ENCODE data around the gene GNAL.

The GNAL gene

GRCh38 chr18:11840493-11840892 lies 151.4 kb downstream of the GNAL start:
- TF ChIP-seq, protein P1, sequence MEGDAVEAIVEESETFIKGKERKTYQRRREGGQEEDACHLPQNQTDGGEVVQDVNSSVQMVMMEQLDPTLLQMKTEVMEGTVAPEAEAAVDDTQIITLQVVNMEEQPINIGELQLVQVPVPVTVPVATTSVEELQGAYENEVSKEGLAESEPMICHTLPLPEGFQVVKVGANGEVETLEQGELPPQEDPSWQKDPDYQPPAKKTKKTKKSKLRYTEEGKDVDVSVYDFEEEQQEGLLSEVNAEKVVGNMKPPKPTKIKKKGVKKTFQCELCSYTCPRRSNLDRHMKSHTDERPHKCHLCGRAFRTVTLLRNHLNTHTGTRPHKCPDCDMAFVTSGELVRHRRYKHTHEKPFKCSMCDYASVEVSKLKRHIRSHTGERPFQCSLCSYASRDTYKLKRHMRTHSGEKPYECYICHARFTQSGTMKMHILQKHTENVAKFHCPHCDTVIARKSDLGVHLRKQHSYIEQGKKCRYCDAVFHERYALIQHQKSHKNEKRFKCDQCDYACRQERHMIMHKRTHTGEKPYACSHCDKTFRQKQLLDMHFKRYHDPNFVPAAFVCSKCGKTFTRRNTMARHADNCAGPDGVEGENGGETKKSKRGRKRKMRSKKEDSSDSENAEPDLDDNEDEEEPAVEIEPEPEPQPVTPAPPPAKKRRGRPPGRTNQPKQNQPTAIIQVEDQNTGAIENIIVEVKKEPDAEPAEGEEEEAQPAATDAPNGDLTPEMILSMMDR (IDR thresholded peaks at IDR 0.05; ENCODE audit: control insufficient read depth, extremely low read depth, insufficient read depth): no peak
- no peak for DNase-seq (ENCODE audit: low read depth)
- H3K4me3 ChIP-seq (ENCODE audit: low read depth, low read length): no peak overlapping the region

DNA sequence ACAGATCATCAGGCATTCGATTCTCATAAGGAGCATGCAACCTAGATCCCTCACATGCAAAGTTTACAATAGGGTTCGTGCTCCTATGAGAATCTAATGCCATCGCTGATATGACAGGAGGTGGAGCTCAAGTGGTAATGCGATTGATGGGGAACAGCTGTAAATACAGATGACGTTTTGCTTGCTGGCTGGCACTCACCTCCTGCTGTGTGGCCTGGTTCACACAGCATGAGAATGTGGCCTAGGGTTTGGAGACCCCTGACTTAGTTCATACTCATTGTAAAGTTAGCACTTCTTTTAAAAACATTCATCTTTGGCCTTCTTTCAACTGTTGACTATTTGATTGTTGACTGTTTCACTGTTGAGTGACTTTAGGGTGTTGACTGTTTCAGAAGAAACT lies 153.5 kb downstream of the GNAL start:
- TF ChIP-seq, protein P1 (IDR thresholded peaks at IDR 0.05; ENCODE audit: control insufficient read depth, extremely low read depth, insufficient read depth): no peak
- H3K4me3 ChIP-seq (ENCODE audit: low read depth, low read length): no peak overlapping the region
- DNase-seq (ENCODE audit: low read depth): no peak

GRCh38 chr18:11844436-11844835 lies 155.4 kb downstream of the GNAL start:
- DNase-seq (ENCODE audit: low read depth): no peak
- H3K4me3 ChIP-seq (ENCODE audit: low read depth, low read length): no peak overlapping the region
- TF ChIP-seq, protein P1 (IDR thresholded peaks at IDR 0.05; ENCODE audit: control insufficient read depth, extremely low read depth, insufficient read depth): no peak

- TF ChIP-seq, protein P1 (IDR thresholded peaks at IDR 0.05; ENCODE audit: control insufficient read depth, extremely low read depth, insufficient read depth): no peak
- DNase-seq (ENCODE audit: low read depth): no peak
- no peak overlapping the region for H3K4me3 ChIP-seq (ENCODE audit: low read depth, low read length)
These were observed 156.6 kb downstream of the GNAL start for GRCh38 chr18:11845654-11846053.

GRCh38 chr18:11847811-11848210 lies 158.7 kb downstream of the GNAL start:
- no peak overlapping the region for H3K4me3 ChIP-seq (ENCODE audit: low read depth, low read length)
- TF ChIP-seq, protein P1 (IDR thresholded peaks at IDR 0.05; ENCODE audit: control insufficient read depth, extremely low read depth, insufficient read depth): no peak
- DNase-seq (ENCODE audit: low read depth): no peak

DNA sequence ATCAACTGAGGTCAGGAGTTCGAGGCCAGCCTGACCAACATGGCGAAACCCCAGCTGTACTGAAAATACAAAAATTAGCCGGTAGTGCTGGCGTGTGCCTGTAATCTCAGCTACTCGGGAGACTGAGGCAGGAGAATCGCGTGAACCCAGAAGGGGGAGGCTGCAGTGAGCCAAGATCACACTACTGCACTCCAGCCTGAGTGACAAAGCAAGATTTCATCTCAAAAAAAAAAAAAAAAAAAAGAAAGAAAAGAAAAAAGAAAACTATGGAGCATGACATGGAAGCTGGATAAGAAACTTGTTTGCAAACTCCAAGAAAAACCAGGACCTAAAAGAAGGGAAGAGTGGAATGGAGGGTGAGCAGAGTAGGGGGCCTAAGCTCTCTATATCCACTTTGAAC lies 160.2 kb downstream of the GNAL start:
- TF ChIP-seq, protein P1 (IDR thresholded peaks at IDR 0.05; ENCODE audit: control insufficient read depth, extremely low read depth, insufficient read depth): no peak
- DNase-seq (ENCODE audit: low read depth): no peak
- H3K4me3 ChIP-seq (ENCODE audit: low read depth, low read length): no peak overlapping the region

DNA sequence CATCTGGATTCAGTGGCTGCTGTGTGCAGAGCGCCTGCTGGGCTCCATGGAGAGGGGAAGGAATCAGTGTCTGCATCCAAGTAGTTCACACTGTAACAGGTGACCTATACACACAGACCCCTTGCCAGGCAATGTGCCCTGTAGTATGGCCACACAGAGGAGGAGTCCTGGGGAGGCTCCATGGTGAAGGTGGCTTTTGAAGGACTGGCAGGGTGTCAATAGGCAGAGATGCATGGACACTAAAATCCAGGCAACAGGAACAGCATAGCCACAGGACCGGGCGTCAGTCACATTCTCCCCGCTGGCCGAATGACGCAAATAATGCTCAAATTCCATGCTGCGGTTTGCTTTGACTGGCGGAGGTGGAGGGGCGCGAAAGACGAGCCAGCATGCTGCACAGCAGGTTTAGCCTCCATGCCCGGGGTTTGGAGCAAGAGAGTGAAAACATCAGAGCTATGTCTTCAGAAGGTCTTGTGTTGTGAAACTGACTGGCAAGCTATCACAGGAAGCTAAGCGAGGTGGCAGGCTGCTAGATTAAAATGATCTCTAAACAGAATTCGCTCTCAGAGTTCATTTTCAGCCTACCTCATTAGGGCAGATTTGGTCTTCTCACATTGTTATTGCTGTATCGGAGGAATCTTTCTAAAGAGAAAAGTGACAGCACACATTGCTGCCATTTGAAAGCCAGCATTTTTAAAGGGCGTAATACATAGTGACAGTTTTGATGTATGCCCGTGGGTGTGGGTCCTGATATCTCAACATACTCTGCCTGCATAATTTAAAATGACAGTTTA lies 161.0 kb downstream of the GNAL start:
- DNase-seq (ENCODE audit: low read depth): no peak
- TF ChIP-seq, protein P1 (IDR thresholded peaks at IDR 0.05; ENCODE audit: control insufficient read depth, extremely low read depth, insufficient read depth): no peak
- peak overlapping the region; percentile 100 for H3K4me3 ChIP-seq (ENCODE audit: low read depth, low read length)
